ENCODE data around the gene NFATC2IP. TPM values are rescaled to one million over a fixed set of nuclear protein-coding genes. Genes with fewer than 3 reads are reported as not detected.

NFATC2IP gene
- total and polyA plus RNA-seq, 2 of the 8 experiments (the other 6 are each of a cell fraction or from before 2014, with no cell fraction given) = 54.4 to 71.5 TPM

DNA sequence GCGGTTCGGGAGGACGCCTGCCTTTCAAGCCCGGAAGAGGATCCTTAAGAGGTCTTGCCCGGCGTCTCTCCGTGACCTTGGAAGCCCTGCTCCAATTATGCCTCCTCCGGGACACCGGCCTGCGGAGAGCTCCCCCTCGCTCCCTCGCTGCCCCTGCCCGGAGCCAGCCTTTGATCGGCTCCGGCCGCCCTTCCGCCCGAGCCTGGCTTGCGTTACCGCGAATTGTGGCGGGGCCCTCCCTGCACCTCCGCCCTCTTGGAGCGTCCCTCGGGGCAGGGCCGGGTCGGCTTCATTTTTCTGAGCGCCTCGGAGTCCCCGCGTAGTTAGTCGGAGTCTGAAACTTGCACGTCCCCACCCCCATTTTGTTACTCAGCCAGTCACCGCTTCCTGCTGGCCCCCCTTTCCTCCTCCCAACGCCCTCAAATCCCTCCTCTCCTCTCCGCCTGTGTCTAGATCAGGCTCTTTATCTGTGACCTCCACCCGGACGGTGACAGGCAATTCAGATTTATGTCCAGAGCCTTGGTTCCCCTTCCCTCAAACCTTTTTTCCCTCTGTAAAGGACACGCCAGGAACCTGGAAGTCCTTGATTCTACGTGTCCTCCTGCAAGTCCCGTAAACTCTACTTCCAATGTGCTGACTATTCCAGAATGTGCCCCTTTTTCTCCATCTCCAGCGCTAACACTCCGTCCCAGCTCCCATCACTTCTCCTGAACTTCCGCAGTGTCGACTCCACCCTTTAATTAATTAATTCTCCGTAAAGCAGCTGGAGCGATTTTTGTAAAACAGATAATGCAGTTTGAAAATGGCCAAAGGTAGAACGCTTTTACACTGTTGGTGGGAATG is 25.1 kb upstream of the NFATC2IP start (continued):
- TF ChIP-seq KDM4A (IDR thresholded peaks at IDR 0.05; ENCODE audit: low read depth, low read length, severe bottlenecking) (peak; percentile 63), POLR2A (IDR thresholded peaks at IDR 0.05; ENCODE audit: control extremely low read depth in 1 of 2, low read depth in 2 of 2, low read length in 2 of 2) (peak; percentile 66 to 83), YY1 (IDR thresholded peaks at IDR 0.05; ENCODE audit: low read depth, low read length) (0 out of 2 replicates have a peak, but pooled peaks have one; percentile 32)

Data from H1 (cell line).